ENCODE data around the gene CYP26A1. TPM values are rescaled to one million over a fixed set of nuclear protein-coding genes. Genes with fewer than 3 reads are reported as not detected.
"Not testable (repeated sequence)": the region's sequence is repeated elsewhere in the genome, so short reads cannot be mapped to it uniquely, and the experiment has no call there.

Gene CYP26A1
- total RNA-seq, 1 donor from 2014 or later, result not detected

DNA sequence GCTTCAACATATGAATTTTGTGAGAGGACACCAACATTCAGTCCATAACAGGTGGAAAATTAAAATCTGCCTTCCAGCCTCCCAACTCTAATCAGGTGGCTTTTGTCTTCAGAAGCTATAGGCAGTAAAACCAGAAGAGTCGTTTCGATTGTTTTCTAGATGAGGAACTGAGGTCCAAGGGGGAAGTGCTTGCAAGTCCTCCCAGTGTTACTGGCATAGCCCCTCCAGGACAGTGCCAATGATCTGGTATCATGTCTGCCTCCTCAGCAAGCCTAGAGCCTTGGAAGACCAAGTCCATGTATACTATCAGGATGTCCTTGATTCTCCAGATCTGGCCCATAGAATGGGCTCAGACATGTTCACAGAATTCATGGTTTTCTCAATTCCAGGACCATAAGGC lies 16.9 kb downstream of the CYP26A1 start:
- no peak overlapping the region for H3K4me3 ChIP-seq (ENCODE audit: low read depth, low read length)
- TF ChIP-seq, protein P1, sequence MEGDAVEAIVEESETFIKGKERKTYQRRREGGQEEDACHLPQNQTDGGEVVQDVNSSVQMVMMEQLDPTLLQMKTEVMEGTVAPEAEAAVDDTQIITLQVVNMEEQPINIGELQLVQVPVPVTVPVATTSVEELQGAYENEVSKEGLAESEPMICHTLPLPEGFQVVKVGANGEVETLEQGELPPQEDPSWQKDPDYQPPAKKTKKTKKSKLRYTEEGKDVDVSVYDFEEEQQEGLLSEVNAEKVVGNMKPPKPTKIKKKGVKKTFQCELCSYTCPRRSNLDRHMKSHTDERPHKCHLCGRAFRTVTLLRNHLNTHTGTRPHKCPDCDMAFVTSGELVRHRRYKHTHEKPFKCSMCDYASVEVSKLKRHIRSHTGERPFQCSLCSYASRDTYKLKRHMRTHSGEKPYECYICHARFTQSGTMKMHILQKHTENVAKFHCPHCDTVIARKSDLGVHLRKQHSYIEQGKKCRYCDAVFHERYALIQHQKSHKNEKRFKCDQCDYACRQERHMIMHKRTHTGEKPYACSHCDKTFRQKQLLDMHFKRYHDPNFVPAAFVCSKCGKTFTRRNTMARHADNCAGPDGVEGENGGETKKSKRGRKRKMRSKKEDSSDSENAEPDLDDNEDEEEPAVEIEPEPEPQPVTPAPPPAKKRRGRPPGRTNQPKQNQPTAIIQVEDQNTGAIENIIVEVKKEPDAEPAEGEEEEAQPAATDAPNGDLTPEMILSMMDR (conservative IDR thresholded peaks at IDR 0.05; ENCODE audit: low read depth, low read length), result no peak
- DNase-seq (ENCODE audit: low read depth), result no peak

- TF ChIP-seq, protein P1 (conservative IDR thresholded peaks at IDR 0.05; ENCODE audit: low read depth, low read length), result no peak
- no peak overlapping the region for H3K4me3 ChIP-seq (ENCODE audit: low read depth, low read length)
- no peak for DNase-seq (ENCODE audit: low read depth)
Measured at GRCh38 chr10:93091960-93092359, 18.3 kb downstream of the CYP26A1 start.

DNA sequence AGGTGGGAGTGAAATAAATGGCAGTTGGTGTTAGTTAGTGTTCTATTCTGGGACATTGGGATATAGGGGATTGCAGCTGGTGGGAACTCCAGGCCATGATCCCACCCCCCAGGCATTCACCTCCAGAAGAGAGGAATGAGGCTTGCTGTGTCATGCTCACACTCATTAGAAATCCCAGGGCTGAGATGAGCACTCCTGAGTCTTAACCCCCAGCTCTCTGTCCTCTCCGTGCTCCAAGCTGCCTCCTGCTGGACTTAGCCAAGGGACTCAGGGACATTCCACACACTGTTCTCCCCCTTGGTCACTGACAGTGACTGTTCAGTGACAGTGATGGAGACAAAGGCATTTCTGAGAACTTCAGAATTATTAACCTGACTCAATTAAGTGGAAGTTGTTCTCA lies 21.5 kb downstream of the CYP26A1 start:
- no peak overlapping the region for H3K4me3 ChIP-seq (ENCODE audit: low read depth, low read length)
- DNase-seq (ENCODE audit: low read depth), result no peak
- TF ChIP-seq, protein P1 (conservative IDR thresholded peaks at IDR 0.05; ENCODE audit: low read depth, low read length), result no peak

GRCh38 chr10:93096901-93097300 lies 23.2 kb downstream of the CYP26A1 start:
- no peak for DNase-seq (ENCODE audit: low read depth)
- TF ChIP-seq, protein P1 (conservative IDR thresholded peaks at IDR 0.05; ENCODE audit: low read depth, low read length), result no peak
- H3K4me3 ChIP-seq (ENCODE audit: low read depth, low read length), result no peak overlapping the region

- H3K4me3 ChIP-seq (ENCODE audit: low read depth, low read length), result no peak overlapping the region
- TF ChIP-seq, protein P1 (conservative IDR thresholded peaks at IDR 0.05; ENCODE audit: low read depth, low read length), result no peak
- DNase-seq (ENCODE audit: low read depth), result no peak
Measured at GRCh38 chr10:93097386-93097785, 23.7 kb downstream of the CYP26A1 start.

GRCh38 chr10:93098816-93099215 lies 25.1 kb downstream of the CYP26A1 start:
- DNase-seq (ENCODE audit: low read depth), result no peak
- TF ChIP-seq, protein P1 (conservative IDR thresholded peaks at IDR 0.05; ENCODE audit: low read depth, low read length), result no peak
- H3K4me3 ChIP-seq (ENCODE audit: low read depth, low read length), result no peak overlapping the region

- TF ChIP-seq, protein P1 (conservative IDR thresholded peaks at IDR 0.05; ENCODE audit: low read depth, low read length), result no peak
- no peak for DNase-seq (ENCODE audit: low read depth)
- H3K4me3 ChIP-seq (ENCODE audit: low read depth, low read length), result no peak overlapping the region
Measured at GRCh38 chr10:93099670-93100069, 26.0 kb downstream of the CYP26A1 start.

- H3K4me3 ChIP-seq (ENCODE audit: low read depth, low read length); DNase-seq (ENCODE audit: low read depth): not testable (repeated sequence)
Measured at GRCh38 chr10:93101148-93101547, 27.5 kb downstream of the CYP26A1 start.
